ENCODE data around the gene COA6.

- TF ChIP-seq, protein P1, sequence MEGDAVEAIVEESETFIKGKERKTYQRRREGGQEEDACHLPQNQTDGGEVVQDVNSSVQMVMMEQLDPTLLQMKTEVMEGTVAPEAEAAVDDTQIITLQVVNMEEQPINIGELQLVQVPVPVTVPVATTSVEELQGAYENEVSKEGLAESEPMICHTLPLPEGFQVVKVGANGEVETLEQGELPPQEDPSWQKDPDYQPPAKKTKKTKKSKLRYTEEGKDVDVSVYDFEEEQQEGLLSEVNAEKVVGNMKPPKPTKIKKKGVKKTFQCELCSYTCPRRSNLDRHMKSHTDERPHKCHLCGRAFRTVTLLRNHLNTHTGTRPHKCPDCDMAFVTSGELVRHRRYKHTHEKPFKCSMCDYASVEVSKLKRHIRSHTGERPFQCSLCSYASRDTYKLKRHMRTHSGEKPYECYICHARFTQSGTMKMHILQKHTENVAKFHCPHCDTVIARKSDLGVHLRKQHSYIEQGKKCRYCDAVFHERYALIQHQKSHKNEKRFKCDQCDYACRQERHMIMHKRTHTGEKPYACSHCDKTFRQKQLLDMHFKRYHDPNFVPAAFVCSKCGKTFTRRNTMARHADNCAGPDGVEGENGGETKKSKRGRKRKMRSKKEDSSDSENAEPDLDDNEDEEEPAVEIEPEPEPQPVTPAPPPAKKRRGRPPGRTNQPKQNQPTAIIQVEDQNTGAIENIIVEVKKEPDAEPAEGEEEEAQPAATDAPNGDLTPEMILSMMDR (CRISPR knock-in tag; IDR thresholded peaks at IDR 0.05) = no peak
- TF ChIP-seq ELF4 (CRISPR knock-in tag; IDR thresholded peaks at IDR 0.05; ENCODE audit: borderline replicate concordance) (no peak), MYC (CRISPR knock-in tag; IDR thresholded peaks at IDR 0.05; ENCODE audit: borderline replicate concordance) (no peak), GFI1 (CRISPR knock-in tag; IDR thresholded peaks at IDR 0.05; ENCODE audit: borderline replicate concordance) (no peak), HDAC2 (CRISPR knock-in tag; IDR thresholded peaks at IDR 0.05) (no peak), TP53 (CRISPR knock-in tag; conservative IDR thresholded peaks at IDR 0.05) (no peak), HOMEZ (CRISPR knock-in tag; IDR thresholded peaks at IDR 0.05; ENCODE audit: low read depth) (no peak), FOXM1 (CRISPR knock-in tag; IDR thresholded peaks at IDR 0.05) (no peak)
- TF ChIP-seq, protein P2, sequence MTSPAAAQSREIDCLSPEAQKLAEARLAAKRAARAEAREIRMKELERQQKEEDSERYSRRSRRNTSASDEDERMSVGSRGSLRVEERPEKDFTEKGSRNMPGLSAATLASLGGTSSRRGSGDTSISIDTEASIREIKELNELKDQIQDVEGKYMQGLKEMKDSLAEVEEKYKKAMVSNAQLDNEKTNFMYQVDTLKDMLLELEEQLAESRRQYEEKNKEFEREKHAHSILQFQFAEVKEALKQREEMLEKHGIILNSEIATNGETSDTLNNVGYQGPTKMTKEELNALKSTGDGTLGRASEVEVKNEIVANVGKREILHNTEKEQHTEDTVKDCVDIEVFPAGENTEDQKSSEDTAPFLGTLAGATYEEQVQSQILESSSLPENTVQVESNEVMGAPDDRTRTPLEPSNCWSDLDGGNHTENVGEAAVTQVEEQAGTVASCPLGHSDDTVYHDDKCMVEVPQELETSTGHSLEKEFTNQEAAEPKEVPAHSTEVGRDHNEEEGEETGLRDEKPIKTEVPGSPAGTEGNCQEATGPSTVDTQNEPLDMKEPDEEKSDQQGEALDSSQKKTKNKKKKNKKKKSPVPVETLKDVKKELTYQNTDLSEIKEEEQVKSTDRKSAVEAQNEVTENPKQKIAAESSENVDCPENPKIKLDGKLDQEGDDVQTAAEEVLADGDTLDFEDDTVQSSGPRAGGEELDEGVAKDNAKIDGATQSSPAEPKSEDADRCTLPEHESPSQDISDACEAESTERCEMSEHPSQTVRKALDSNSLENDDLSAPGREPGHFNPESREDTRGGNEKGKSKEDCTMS (CRISPR knock-in tag; conservative IDR thresholded peaks at IDR 0.05) = no peak
These were observed 32.4 kb downstream of the COA6 start for GRCh38 chr1:234405676-234406075.

Measured in HepG2 (cell line).